ENCODE results near the gene KIF1A.
"Not testable (repeated sequence)": the region's sequence is repeated elsewhere in the genome, so short reads cannot be mapped to it uniquely, and the experiment has no call there.

The KIF1A gene

GRCh38 chr2:240685771-240686371 is 134.1 kb downstream of the KIF1A start:
- H3K36me3 ChIP-seq (ENCODE audit: insufficient read depth, low read length) = no peaks in the 10 kb centered on the region
- no peak overlapping the region for H2AFZ ChIP-seq (ENCODE audit: low read length)
- no peak overlapping the region for H3K9ac ChIP-seq (ENCODE audit: low read length)
- no peak for TF ChIP-seq EZH2 (IDR thresholded peaks at IDR 0.05; ENCODE audit: borderline replicate concordance, low read length)
- TF ChIP-seq CTCF (IDR thresholded peaks at IDR 0.05; ENCODE audit: low read length) = no peak
- H3K9me3 ChIP-seq (ENCODE audit: low read length) = no peaks in the 10 kb centered on the region
- H3K4me3 ChIP-seq (ENCODE audit: low read depth, low read length, poor library complexity, severe bottlenecking) = no peak overlapping the region
- H4K20me1 ChIP-seq (ENCODE audit: insufficient read depth, low read length) = no peaks in the 10 kb centered on the region
- H3K9me2 ChIP-seq (ENCODE audit: low read depth, low read length) = no peaks in the 10 kb centered on the region
- no peaks in the 10 kb centered on the region for H3K79me2 ChIP-seq (ENCODE audit: insufficient read depth, low read length)
- H3K4me2 ChIP-seq (ENCODE audit: low read length) = no peak overlapping the region
- H3K4me1 ChIP-seq (ENCODE audit: insufficient read depth, low read length, severe bottlenecking) = no peaks in the 10 kb centered on the region
- no peaks in the 10 kb centered on the region for H3F3A ChIP-seq (ENCODE audit: insufficient read depth, low read length)
- H3K27me3 ChIP-seq (ENCODE audit: insufficient read depth, low read length) = no peaks in the 10 kb centered on the region
- H3K27ac ChIP-seq (ENCODE audit: low read depth, low read length, poor library complexity, severe bottlenecking) = no peak overlapping the region

- H3K4me2 ChIP-seq (ENCODE audit: low read length) = not testable (repeated sequence)
Observed at GRCh38 chr2:240683980-240684728, 135.9 kb downstream of the KIF1A start.

GRCh38 chr2:240683329-240683979 is 136.6 kb downstream of the KIF1A start:
- H3K9me2 ChIP-seq (ENCODE audit: low read depth, low read length); H3K4me3 ChIP-seq (ENCODE audit: low read depth, low read length, poor library complexity, severe bottlenecking); H3K79me2 ChIP-seq (ENCODE audit: insufficient read depth, low read length); H3K27me3 ChIP-seq (ENCODE audit: insufficient read depth, low read length); H3K4me1 ChIP-seq (ENCODE audit: insufficient read depth, low read length, severe bottlenecking); H3K27ac ChIP-seq (ENCODE audit: low read depth, low read length, poor library complexity, severe bottlenecking); H4K20me1 ChIP-seq (ENCODE audit: insufficient read depth, low read length); H3K9ac ChIP-seq (ENCODE audit: low read length); H3F3A ChIP-seq (ENCODE audit: insufficient read depth, low read length); H3K9me3 ChIP-seq (ENCODE audit: low read length); H2AFZ ChIP-seq (ENCODE audit: low read length); H3K4me2 ChIP-seq (ENCODE audit: low read length); H3K36me3 ChIP-seq (ENCODE audit: insufficient read depth, low read length): not testable (repeated sequence)

More at GRCh38 chr2:240683980-240684728, 135.9 kb downstream of the KIF1A start:
- not testable (repeated sequence) for H3K4me3 ChIP-seq (ENCODE audit: low read depth, low read length, poor library complexity, severe bottlenecking); H3K9me3 ChIP-seq (ENCODE audit: low read length); H4K20me1 ChIP-seq (ENCODE audit: insufficient read depth, low read length); H3K27me3 ChIP-seq (ENCODE audit: insufficient read depth, low read length); H3K4me1 ChIP-seq (ENCODE audit: insufficient read depth, low read length, severe bottlenecking); H2AFZ ChIP-seq (ENCODE audit: low read length); H3K27ac ChIP-seq (ENCODE audit: low read depth, low read length, poor library complexity, severe bottlenecking); H3K36me3 ChIP-seq (ENCODE audit: insufficient read depth, low read length); H3F3A ChIP-seq (ENCODE audit: insufficient read depth, low read length); H3K9me2 ChIP-seq (ENCODE audit: low read depth, low read length); H3K79me2 ChIP-seq (ENCODE audit: insufficient read depth, low read length); H3K9ac ChIP-seq (ENCODE audit: low read length)

- H3K27ac ChIP-seq (ENCODE audit: low read depth, low read length, poor library complexity, severe bottlenecking); H3K9me2 ChIP-seq (ENCODE audit: low read depth, low read length); H2AFZ ChIP-seq (ENCODE audit: low read length); H3K4me1 ChIP-seq (ENCODE audit: insufficient read depth, low read length, severe bottlenecking); H4K20me1 ChIP-seq (ENCODE audit: insufficient read depth, low read length); H3K79me2 ChIP-seq (ENCODE audit: insufficient read depth, low read length); H3K27me3 ChIP-seq (ENCODE audit: insufficient read depth, low read length); H3K4me2 ChIP-seq (ENCODE audit: low read length); H3K36me3 ChIP-seq (ENCODE audit: insufficient read depth, low read length); H3K9ac ChIP-seq (ENCODE audit: low read length); H3K4me3 ChIP-seq (ENCODE audit: low read depth, low read length, poor library complexity, severe bottlenecking); H3F3A ChIP-seq (ENCODE audit: insufficient read depth, low read length); H3K9me3 ChIP-seq (ENCODE audit: low read length): not testable (repeated sequence)
Observed at GRCh38 chr2:240682431-240683224, 137.4 kb downstream of the KIF1A start, which contains the start of gene AQP12B. AQP12B (minus strand) TSS chr2:240682885; CDS start chr2:240682837, 48 bp downstream.

GRCh38 chr2:240680185-240680584 is 139.8 kb downstream of the KIF1A start:
- H3K4me1 ChIP-seq (ENCODE audit: insufficient read depth, low read length, severe bottlenecking); H3K27me3 ChIP-seq (ENCODE audit: insufficient read depth, low read length); H3K9me3 ChIP-seq (ENCODE audit: low read length); H4K20me1 ChIP-seq (ENCODE audit: insufficient read depth, low read length); H3K36me3 ChIP-seq (ENCODE audit: insufficient read depth, low read length); H3K27ac ChIP-seq (ENCODE audit: low read depth, low read length, poor library complexity, severe bottlenecking); H3K79me2 ChIP-seq (ENCODE audit: insufficient read depth, low read length); H3K4me2 ChIP-seq (ENCODE audit: low read length); H3K9me2 ChIP-seq (ENCODE audit: low read depth, low read length); H2AFZ ChIP-seq (ENCODE audit: low read length); H3K4me3 ChIP-seq (ENCODE audit: low read depth, low read length, poor library complexity, severe bottlenecking); H3F3A ChIP-seq (ENCODE audit: insufficient read depth, low read length); H3K9ac ChIP-seq (ENCODE audit: low read length): not testable (repeated sequence)

GRCh38 chr2:240678909-240679308 is 141.1 kb downstream of the KIF1A start:
- H3K36me3 ChIP-seq (ENCODE audit: insufficient read depth, low read length); H3F3A ChIP-seq (ENCODE audit: insufficient read depth, low read length); H3K4me2 ChIP-seq (ENCODE audit: low read length); H4K20me1 ChIP-seq (ENCODE audit: insufficient read depth, low read length); H3K79me2 ChIP-seq (ENCODE audit: insufficient read depth, low read length); H3K9me3 ChIP-seq (ENCODE audit: low read length); H3K27ac ChIP-seq (ENCODE audit: low read depth, low read length, poor library complexity, severe bottlenecking); H3K9me2 ChIP-seq (ENCODE audit: low read depth, low read length); H3K27me3 ChIP-seq (ENCODE audit: insufficient read depth, low read length); H3K9ac ChIP-seq (ENCODE audit: low read length); H3K4me3 ChIP-seq (ENCODE audit: low read depth, low read length, poor library complexity, severe bottlenecking); H3K4me1 ChIP-seq (ENCODE audit: insufficient read depth, low read length, severe bottlenecking); H2AFZ ChIP-seq (ENCODE audit: low read length): not testable (repeated sequence)

All from OCI-LY1 (cell line).